ENCODE results near the gene AMPD2.

AMPD2 gene

DNA sequence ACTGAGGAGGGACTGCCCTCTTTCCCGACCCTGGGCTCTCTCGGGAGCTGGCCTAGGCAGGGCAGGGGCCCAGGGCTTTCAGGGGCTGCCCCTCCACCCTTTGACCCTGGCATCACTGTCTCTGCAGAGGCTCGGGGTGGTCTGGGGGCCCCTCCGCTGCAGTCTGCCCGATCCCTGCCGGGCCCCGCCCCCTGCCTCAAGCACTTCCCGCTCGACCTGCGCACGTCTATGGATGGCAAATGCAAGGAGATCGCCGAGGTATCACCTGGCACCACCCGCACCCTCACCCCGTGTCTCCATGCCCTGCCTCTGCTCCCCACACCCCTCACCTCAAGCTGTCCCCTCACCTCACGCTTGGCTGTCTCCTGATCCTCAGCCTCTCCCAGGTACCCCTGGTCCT is 5.5 kb downstream of the AMPD2 start:
- TF ChIP-seq, protein P1, sequence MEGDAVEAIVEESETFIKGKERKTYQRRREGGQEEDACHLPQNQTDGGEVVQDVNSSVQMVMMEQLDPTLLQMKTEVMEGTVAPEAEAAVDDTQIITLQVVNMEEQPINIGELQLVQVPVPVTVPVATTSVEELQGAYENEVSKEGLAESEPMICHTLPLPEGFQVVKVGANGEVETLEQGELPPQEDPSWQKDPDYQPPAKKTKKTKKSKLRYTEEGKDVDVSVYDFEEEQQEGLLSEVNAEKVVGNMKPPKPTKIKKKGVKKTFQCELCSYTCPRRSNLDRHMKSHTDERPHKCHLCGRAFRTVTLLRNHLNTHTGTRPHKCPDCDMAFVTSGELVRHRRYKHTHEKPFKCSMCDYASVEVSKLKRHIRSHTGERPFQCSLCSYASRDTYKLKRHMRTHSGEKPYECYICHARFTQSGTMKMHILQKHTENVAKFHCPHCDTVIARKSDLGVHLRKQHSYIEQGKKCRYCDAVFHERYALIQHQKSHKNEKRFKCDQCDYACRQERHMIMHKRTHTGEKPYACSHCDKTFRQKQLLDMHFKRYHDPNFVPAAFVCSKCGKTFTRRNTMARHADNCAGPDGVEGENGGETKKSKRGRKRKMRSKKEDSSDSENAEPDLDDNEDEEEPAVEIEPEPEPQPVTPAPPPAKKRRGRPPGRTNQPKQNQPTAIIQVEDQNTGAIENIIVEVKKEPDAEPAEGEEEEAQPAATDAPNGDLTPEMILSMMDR (IDR thresholded peaks at IDR 0.05; ENCODE audit: poor library complexity, severe bottlenecking) = no peak
- DNase-seq (ENCODE audit: low spot score) = no peak
- H3K27ac ChIP-seq (ENCODE audit: poor library complexity, severe bottlenecking) = no peak overlapping the region
- no peaks in the 10 kb centered on the region for H3K9me3 ChIP-seq (ENCODE audit: severe bottlenecking)
- no peaks in the 10 kb centered on the region for H3K27me3 ChIP-seq (ENCODE audit: insufficient read depth, poor library complexity, severe bottlenecking)
- ATAC-seq (ENCODE audit: low read depth) = no peak
- H3K36me3 ChIP-seq (ENCODE audit: low read depth) = peaks cover 17% of the 10 kb centered on the region
- H3K4me3 ChIP-seq (ENCODE audit: severe bottlenecking) = no peak overlapping the region
- peaks cover 2% of the 10 kb centered on the region for H3K4me1 ChIP-seq (ENCODE audit: insufficient read depth, poor library complexity, severe bottlenecking)

DNA sequence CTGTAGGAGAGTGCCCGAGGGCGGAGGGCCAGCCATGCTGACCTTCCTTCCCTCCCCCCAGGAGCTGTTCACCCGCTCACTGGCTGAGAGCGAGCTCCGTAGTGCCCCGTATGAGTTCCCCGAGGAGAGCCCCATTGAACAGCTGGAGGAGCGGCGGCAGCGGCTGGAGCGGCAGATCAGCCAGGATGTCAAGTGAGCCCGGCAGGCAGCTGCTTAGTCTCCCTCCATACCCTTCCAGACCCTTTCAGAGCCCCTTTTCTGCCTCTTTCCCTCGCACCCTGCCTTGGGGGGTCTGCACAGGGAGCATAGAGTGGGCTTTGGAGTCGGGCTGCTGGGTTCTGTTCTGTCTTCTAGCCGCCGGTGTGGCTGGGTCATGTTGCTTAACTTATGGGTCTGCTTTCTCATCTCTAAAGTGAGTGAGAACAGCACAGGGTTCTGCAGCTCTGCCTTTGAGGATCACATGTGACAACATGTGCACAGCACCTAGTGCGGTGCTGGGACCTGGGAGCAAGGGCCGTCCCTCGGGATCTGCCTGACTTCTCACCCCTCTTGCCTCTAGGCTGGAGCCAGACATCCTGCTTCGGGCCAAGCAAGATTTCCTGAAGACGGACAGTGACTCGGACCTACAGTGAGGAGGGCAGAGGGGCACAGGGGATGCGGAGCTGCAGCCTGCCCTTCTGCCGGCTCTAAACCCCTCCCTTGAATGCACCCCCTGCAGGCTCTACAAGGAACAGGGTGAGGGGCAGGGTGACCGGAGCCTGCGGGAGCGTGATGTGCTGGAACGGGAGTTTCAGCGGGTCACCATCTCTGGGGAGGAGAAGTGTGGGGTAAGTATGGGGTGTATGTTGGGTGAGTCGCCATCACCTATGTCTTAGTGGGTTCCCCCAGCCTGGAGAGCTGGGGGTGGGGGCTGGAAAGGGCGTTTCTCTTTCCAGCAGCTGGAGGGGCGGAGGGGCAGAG is 6.2 kb downstream of the AMPD2 start:
- Histone ChIP-seq H3K36me3 (ENCODE audit: low read depth) (peaks cover 20% of the 10 kb centered on the region), H3K27ac (ENCODE audit: poor library complexity, severe bottlenecking) (no peak overlapping the region), H3K9me3 (ENCODE audit: severe bottlenecking) (no peaks in the 10 kb centered on the region), H3K4me1 (ENCODE audit: insufficient read depth, poor library complexity, severe bottlenecking) (peaks cover 2% of the 10 kb centered on the region), H3K27me3 (ENCODE audit: insufficient read depth, poor library complexity, severe bottlenecking) (no peaks in the 10 kb centered on the region), H3K4me3 (ENCODE audit: severe bottlenecking) (no peak overlapping the region)
- TF ChIP-seq, protein P1 (IDR thresholded peaks at IDR 0.05; ENCODE audit: poor library complexity, severe bottlenecking) = no peak
- DNase-seq (ENCODE audit: low spot score) = no peak
- ATAC-seq (ENCODE audit: low read depth) = no peak

DNA sequence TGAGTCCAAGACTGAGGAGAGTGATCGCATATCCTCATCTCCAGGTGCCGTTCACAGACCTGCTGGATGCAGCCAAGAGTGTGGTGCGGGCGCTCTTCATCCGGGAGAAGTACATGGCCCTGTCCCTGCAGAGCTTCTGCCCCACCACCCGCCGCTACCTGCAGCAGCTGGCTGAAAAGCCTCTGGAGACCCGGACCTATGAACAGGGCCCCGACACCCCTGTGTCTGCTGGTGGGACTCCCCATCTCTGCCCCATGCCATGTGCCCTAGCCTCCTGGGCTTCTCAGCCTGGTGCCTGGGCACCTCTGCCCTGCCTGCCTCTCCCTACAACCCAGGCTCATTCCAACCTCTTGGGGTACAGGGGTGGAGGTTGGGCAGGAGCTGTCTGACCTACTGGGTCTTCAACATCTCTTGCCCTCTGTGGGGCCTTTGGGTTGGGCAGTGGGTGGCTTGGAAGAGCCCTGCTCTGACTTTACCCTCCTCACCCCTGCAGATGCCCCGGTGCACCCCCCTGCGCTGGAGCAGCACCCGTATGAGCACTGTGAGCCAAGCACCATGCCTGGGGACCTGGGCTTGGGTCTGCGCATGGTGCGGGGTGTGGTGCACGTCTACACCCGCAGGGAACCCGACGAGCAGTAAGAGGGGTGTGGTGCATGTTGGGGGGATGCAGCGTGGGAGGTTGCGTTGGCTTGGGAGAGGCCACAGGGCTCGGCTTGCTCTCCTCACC is 7.2 kb downstream of the AMPD2 start:
- Histone ChIP-seq H3K4me3 (ENCODE audit: severe bottlenecking) (no peak overlapping the region), H3K36me3 (ENCODE audit: low read depth) (peaks cover 29% of the 10 kb centered on the region), H3K27me3 (ENCODE audit: insufficient read depth, poor library complexity, severe bottlenecking) (no peaks in the 10 kb centered on the region), H3K4me1 (ENCODE audit: insufficient read depth, poor library complexity, severe bottlenecking) (peaks cover 2% of the 10 kb centered on the region), H3K9me3 (ENCODE audit: severe bottlenecking) (no peaks in the 10 kb centered on the region), H3K27ac (ENCODE audit: poor library complexity, severe bottlenecking) (no peak overlapping the region)
- DNase-seq (ENCODE audit: low spot score) = no peak
- TF ChIP-seq, protein P1 (IDR thresholded peaks at IDR 0.05; ENCODE audit: poor library complexity, severe bottlenecking) = no peak
- ATAC-seq (ENCODE audit: low read depth) = no peak

DNA sequence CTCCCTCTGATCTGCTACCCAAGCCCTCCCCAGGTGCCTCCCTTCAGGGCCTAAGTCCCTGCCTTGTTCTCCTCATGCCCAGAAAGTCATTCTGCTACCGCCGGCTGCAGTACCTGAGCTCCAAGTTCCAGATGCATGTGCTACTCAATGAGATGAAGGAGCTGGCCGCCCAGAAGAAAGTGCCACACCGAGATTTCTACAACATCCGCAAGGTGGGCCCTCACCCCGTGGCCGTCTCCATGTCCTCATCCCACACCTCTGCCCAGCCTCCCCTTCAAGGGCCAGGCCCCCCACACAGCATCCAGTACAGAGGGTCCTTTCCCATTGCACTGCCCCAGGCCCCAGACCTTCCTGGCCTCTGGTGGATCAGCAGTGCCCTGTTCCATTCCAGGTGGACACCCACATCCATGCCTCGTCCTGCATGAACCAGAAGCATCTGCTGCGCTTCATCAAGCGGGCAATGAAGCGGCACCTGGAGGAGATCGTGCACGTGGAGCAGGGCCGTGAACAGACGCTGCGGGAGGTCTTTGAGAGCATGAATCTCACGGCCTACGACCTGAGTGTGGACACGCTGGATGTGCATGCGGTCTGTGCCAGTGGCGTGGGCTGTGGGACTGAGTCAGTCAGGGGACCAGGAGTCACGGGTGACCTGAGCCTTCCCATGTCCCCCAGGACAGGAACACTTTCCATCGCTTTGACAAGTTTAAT is 8.2 kb downstream of the AMPD2 start:
- Histone ChIP-seq H3K27ac (ENCODE audit: poor library complexity, severe bottlenecking) (peak overlapping the region; percentile 22), H3K36me3 (ENCODE audit: low read depth) (peaks cover 29% of the 10 kb centered on the region), H3K9me3 (ENCODE audit: severe bottlenecking) (no peaks in the 10 kb centered on the region), H3K4me3 (ENCODE audit: severe bottlenecking) (no peak overlapping the region), H3K4me1 (ENCODE audit: insufficient read depth, poor library complexity, severe bottlenecking) (peaks cover 2% of the 10 kb centered on the region), H3K27me3 (ENCODE audit: insufficient read depth, poor library complexity, severe bottlenecking) (no peaks in the 10 kb centered on the region)
- ATAC-seq (ENCODE audit: low read depth) = no peak
- DNase-seq (ENCODE audit: low spot score) = no peak
- TF ChIP-seq, protein P1 (IDR thresholded peaks at IDR 0.05; ENCODE audit: poor library complexity, severe bottlenecking) = no peak

Data from RWPE2 (cell line).